ENCODE results near the gene THSD7A. TPM values are rescaled to one million over a fixed set of nuclear protein-coding genes. Genes with fewer than 3 reads are reported as not detected.
"Not testable (repeated sequence)": the region's sequence is repeated elsewhere in the genome, so short reads cannot be mapped to it uniquely, and the experiment has no call there.

Gene THSD7A
- total RNA-seq, 1 donor from 2014 or later: 0.26 TPM

- Histone ChIP-seq H3K4me3 (ENCODE audit: low read depth, low read length) (no peak overlapping the region), H3K36me3 (ENCODE audit: control insufficient read depth, insufficient read depth, low read length) (no peaks in the 10 kb centered on the region), H3K27me3 (ENCODE audit: control insufficient read depth, insufficient read depth, low read length) (no peaks in the 10 kb centered on the region)
- TF ChIP-seq CTCF (IDR thresholded peaks at IDR 0.05; ENCODE audit: insufficient read depth, low read length, severe bottlenecking): no peak
- FAIRE-seq (no peak), DNase-seq (ENCODE audit: low read depth) (no peak)
These were observed 382.7 kb downstream of the THSD7A start for GRCh38 chr7:11449316-11449715.

- TF ChIP-seq CTCF (IDR thresholded peaks at IDR 0.05; ENCODE audit: insufficient read depth, low read length, severe bottlenecking): no peak
- DNase-seq (ENCODE audit: low read depth): no peak
- FAIRE-seq: no peak
- Histone ChIP-seq H3K4me3 (ENCODE audit: low read depth, low read length) (no peak overlapping the region), H3K27me3 (ENCODE audit: control insufficient read depth, insufficient read depth, low read length) (no peaks in the 10 kb centered on the region), H3K36me3 (ENCODE audit: control insufficient read depth, insufficient read depth, low read length) (no peaks in the 10 kb centered on the region)
These were observed 383.7 kb downstream of the THSD7A start for GRCh38 chr7:11448323-11448722.

- no peaks in the 10 kb centered on the region for H3K36me3 ChIP-seq (ENCODE audit: control insufficient read depth, insufficient read depth, low read length)
- no peak overlapping the region for H3K4me3 ChIP-seq (ENCODE audit: low read depth, low read length)
- FAIRE-seq (no peak), DNase-seq (ENCODE audit: low read depth) (no peak)
- no peaks in the 10 kb centered on the region for H3K27me3 ChIP-seq (ENCODE audit: control insufficient read depth, insufficient read depth, low read length)
- no peak for TF ChIP-seq CTCF (IDR thresholded peaks at IDR 0.05; ENCODE audit: insufficient read depth, low read length, severe bottlenecking)
These were observed 384.9 kb downstream of the THSD7A start for GRCh38 chr7:11447106-11447505.

GRCh38 chr7:11443934-11444333 is 388.1 kb downstream of the THSD7A start:
- not testable (repeated sequence) for FAIRE-seq; H3K36me3 ChIP-seq (ENCODE audit: control insufficient read depth, insufficient read depth, low read length); H3K27me3 ChIP-seq (ENCODE audit: control insufficient read depth, insufficient read depth, low read length); H3K4me3 ChIP-seq (ENCODE audit: low read depth, low read length); DNase-seq (ENCODE audit: low read depth)

- DNase-seq (ENCODE audit: low read depth): peak; percentile 43
These were observed 394.0 kb downstream of the THSD7A start for GRCh38 chr7:11437994-11438393.

GRCh38 chr7:11436773-11437524 is 395.0 kb downstream of the THSD7A start:
- TF ChIP-seq CTCF (IDR thresholded peaks at IDR 0.05; ENCODE audit: insufficient read depth, low read length, severe bottlenecking): no peak
- Histone ChIP-seq H3K36me3 (ENCODE audit: control insufficient read depth, insufficient read depth, low read length) (no peaks in the 10 kb centered on the region), H3K4me3 (ENCODE audit: low read depth, low read length) (no peak overlapping the region), H3K27me3 (ENCODE audit: control insufficient read depth, insufficient read depth, low read length) (no peaks in the 10 kb centered on the region)
- FAIRE-seq: no peak
- no peak for DNase-seq (ENCODE audit: low read depth)

More at GRCh38 chr7:11437994-11438393, 394.0 kb downstream of the THSD7A start:
- FAIRE-seq: no peak
- Histone ChIP-seq H3K36me3 (ENCODE audit: control insufficient read depth, insufficient read depth, low read length) (no peaks in the 10 kb centered on the region), H3K4me3 (ENCODE audit: low read depth, low read length) (no peak overlapping the region), H3K27me3 (ENCODE audit: control insufficient read depth, insufficient read depth, low read length) (no peaks in the 10 kb centered on the region)
- TF ChIP-seq CTCF (IDR thresholded peaks at IDR 0.05; ENCODE audit: insufficient read depth, low read length, severe bottlenecking): no peak

All from bronchial epithelial cell (primary cell).